GM21786 (cell line): Measurements from ENCODE around the gene LRRIQ4.
A peak's percentile ranks its signal among the peaks of the same experiment; 100 is the strongest.

Source experiments
- ATAC-seq: cut with Tn5 transposase; IDR thresholded peaks from one replicate; pipeline ENCODE4 v1.9.1; 2021; ENCODE audit not compliant: unreplicated experiment

Gene LRRIQ4

GRCh38 chr3:169850618-169851017 lies 37.9 kb downstream of the LRRIQ4 start:
- no peak for ATAC-seq

- no peak for ATAC-seq
Measured at GRCh38 chr3:169855514-169855913, 42.8 kb downstream of the LRRIQ4 start.

DNA sequence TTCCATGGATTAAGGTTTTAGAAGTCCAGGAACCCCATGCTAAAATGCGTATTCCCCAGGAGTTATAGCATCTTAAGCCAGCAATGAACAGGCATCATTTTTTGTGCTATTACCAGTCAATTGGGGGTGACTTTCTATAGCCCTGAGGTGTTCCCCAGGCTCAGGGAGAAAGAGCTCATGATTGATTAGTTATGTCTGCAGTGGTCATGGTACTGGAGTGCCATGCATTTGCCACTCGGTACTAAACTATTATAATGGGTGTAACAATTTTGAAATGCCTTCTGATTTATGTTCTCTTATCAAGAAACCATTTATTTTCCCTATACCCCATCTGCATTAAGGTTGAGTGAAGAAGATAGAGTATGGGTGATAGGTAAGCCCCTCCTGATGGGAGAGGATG lies 45.1 kb downstream of the LRRIQ4 start:
- no peak for ATAC-seq

DNA sequence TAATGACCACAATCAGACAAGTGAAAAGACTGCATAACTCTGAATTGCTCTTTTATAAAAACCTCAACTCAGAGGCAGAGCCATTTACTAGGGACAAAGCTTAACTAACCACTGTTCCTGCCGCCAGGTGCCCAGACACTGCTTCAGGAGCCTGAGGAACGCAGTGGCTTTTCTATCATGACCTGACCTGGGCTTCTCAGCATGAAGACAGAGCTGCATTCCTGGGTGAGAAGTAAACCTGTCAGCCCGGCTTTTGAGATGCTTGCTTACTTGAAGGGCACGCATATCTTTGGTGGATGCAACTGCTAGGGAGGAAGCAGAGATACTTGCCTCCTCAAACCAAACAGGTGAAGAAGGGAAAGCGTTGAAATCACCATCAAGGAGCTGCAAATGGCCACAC lies 49.2 kb downstream of the LRRIQ4 start:
- ATAC-seq = no peak

GRCh38 chr3:169863458-169863899 lies 50.8 kb downstream of the LRRIQ4 start:
- ATAC-seq = peak; percentile 67

GRCh38 chr3:169864270-169864669 lies 51.6 kb downstream of the LRRIQ4 start:
- ATAC-seq = no peak

GRCh38 chr3:169865176-169865767 lies 52.6 kb downstream of the LRRIQ4 start:
- no peak for ATAC-seq

DNA sequence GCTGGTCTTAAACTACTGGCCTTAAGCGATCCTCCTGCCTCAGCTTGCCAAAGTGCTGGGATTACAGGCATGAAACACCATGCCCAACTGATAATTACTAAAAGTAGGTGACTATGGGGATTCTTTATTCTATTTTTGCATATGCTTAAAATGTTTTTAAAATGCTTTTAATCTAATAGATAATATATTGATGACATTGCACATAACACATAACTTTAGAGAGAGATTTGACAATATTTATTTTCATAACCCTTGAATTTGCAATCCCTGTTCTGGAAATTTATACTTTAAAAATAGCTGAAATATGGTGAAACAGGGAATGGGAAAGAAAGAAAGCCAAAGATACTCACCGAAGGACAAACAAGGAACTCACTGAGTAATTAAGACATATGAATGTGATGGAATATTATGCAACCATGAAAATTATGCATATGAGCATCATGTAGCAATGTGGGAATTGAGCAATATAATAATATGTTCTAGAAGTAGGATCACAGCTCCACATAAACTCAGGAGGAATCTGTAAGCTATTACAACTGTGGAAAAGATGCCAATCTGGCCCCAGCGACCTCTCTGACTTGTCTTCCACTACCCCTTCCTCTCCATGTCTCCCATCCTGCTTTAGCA lies 55.0 kb downstream of the LRRIQ4 start:
- ATAC-seq = no peak

DNA sequence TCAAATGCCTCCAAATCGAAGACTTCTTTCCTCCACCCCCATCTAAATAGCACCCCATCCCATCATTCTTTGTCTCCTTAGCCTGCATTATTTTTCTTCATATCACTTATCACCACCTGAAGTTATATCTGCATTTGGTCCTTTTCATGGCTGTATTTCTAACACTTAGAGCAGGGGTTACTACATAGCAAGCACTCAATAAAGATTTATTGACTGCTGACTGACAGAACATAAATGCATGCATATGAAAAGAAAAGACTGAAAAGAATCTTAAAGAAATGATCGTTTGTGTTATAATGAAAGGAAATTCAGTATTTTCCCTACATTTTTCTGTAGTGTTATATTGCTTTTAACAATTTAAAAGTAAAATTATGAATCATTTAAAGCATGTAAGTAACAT lies 55.7 kb downstream of the LRRIQ4 start:
- no peak for ATAC-seq

GRCh38 chr3:169869484-169870220 lies 57.0 kb downstream of the LRRIQ4 start, which contains the start of gene LRRC31:
TSS of gene LRRC31 (minus strand) at chr3:169869935. CDS start at chr3:169869807, 128 bp downstream.
- ATAC-seq = no peak

DNA sequence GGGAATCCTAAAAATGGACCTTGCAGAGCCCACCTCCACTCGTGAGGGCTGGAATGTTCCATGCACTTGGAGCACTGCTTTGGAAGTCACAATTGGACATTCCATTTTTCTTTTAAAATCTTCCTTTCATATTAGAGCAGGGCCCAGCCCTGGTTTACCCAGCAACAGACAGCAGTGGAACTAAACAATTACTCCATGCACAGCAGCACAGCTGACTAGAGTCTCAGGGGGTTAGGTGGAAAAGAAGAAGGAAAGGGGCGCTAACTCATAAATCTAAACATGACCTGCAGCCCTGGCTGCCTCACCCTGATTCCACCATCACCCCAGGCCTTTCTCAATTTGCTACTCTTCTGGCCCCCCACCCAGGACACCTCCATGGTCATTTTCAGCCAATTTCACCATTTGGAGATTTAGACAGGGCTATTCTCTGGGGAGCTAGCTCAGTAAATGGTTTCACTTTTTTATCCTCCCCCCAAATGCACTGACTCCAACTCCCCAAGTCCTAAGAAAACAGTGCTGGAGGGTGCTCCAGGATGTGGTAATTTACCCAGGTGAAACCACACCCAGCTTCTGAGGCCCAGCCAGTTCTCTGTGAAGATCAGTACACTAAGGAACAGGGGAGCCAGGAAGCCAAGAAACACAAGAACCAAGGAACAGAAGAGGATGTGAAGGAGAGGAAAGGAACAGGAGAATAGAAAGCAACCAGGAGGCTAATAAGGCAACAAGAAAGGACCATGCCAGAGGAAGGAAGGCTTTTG lies 58.6 kb downstream of the LRRIQ4 start:
- ATAC-seq = no peak

GRCh38 chr3:169879013-169879557 lies 66.4 kb downstream of the LRRIQ4 start:
- ATAC-seq = no peak

GRCh38 chr3:169879845-169880575 lies 67.3 kb downstream of the LRRIQ4 start:
- no peak for ATAC-seq

- ATAC-seq = no peak
Measured at GRCh38 chr3:169880576-169881250, 68.0 kb downstream of the LRRIQ4 start.

- ATAC-seq = no peak
Measured at GRCh38 chr3:169886671-169887070, 74.0 kb downstream of the LRRIQ4 start.
